ENCODE results near the gene ZBTB4.
"Not testable (repeated sequence)": the region's sequence is repeated elsewhere in the genome, so short reads cannot be mapped to it uniquely, and the experiment has no call there.

ZBTB4 gene

DNA sequence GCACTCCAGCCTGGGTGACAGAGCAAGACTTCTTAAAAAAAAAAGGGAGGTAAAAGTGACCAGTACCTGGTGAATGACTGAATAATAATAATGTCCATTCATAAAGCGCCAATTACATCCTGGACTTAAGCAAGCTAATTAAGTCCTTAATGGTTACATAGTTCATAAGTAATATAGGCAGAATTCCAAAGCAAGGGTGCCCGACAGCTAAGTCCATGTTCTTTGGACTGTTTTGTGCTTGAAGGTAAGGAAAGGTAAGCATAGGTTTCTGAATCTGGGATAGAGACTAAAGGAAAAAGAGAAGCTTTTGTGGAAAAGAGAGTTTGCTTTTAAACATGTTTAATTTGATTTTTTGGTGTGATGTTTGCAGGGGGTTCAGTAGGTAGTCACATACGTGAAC, 14.5 kb upstream of the ZBTB4 start:
- DNase-seq, result no peak

DNA sequence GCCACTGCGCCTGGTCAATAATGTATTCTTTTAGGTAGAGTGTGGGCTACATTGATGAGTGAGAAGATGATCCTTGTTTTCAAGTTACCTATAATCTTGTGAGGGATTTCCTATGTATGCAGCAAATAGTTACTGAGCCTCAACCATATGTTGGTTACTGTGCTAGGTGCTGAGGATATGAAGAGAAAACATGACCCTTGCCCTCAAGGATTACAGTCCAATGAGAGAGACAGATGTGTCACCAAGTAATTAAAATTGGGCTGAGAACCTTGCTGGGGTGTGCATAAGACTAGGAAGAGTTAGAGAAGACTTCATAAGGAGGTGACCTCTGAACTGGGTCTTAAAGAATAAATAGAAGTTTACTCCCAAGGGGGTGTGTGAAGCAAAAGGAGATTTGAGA, 12.2 kb upstream of the ZBTB4 start:
- DNase-seq, result no peak

DNA sequence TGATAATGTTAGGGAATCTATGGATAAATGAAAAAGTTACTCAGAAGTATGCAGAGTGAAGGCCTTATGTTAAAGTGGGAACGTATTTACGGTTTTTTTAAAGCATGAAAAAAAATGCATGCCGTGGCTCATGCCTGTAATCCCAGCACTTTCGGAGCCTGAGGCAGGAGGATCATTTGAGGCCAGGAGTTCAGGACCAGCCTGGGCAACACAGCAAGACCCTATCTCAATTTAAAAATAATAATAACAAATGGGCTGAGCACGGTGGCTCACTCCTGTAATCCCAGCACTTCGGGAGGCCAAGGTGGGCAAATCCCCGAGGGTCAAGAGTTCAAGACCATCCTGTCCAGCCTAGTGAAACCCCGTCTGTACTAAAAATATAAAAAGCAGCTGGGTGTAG, 10.7 kb upstream of the ZBTB4 start:
- no peak for DNase-seq

DNA sequence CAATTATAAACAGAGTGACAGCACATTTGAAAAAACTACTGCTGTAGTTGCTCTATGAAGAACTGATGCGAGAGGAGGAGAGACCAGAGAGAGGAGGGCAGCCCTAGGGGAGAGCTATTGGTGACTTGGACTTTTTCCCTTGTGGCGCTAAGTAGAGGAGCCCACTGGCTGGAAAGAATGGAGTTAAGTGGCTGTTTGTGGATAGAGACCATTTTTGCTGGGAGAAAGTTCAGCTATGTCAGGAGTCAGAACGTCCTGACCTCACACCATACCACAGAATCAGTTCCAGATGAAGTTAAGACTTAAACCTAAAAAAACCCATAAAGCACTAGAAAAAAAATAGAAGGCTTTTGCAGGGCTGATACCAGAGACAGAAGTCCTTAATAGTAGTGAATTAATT, 6.8 kb upstream of the ZBTB4 start:
- DNase-seq, result no peak

DNA sequence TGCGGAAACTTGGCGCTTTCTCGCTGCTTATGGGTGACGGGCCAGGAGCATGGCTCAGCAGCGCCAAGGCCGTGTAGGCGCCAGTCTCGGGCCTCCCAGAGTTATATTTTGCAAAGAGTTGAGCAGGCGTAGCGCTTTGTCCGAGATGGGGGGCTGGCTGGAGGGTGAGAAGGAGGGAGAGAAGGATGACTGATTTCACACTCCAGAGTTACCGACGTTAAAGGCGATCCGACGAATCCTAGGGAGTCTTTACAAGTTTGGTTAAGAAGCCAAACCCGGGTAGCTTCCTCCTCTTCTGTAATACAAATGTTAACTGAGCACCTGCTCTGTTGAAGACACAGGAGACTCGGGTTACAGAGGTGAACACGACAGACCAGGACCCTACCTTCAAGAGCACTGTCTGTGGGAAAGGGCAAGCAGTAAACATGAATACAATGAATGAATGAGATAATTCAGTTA, 5.5 kb upstream of the ZBTB4 start:
- DNase-seq, result no peak

DNA sequence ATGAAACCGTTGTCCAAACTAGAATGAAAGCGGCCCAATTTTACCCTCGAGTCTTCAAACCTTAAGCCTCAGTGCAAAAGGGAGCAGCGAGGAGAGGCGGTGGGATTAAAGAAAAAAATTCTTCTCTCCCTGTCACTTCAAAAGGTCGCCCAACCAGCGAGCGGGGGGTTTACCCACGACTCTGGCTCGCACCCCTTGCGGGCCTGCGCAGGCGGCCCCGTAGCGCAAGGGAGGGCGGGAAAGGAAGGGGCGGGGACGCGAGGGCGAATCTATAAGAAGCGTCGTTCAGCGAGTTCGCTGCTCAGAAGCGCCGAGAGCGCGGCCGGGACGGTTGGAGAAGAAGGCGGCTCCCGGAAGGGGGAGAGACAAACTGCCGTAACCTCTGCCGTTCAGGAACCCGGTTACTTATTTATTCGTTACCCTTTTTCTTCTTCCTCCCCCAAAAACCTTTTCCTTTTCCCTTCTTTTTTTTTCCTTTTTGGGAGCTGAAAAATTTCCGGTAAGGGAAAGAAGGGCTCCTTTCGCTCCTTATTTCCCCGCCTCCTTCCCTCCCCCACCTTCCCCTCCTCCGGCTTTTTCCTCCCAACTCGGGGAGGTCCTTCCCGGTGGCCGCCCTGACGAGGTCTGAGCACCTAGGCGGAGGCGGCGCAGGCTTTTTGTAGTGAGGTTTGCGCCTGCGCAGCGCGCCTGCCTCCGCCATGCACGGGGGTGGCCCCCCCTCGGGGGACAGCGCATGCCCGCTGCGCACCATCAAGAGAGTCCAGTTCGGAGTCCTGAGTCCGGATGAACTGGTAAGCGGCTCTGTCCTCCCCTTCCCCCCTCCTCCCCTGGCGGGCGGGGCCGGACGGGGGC, 4.9 kb upstream of the ZBTB4 start, which contains the start of gene POLR2A:
Gene POLR2A, plus strand, starts transcription at position 300 of the 852 bp plus-strand sequence.
- DNase-seq, result peak; percentile 94

DNA sequence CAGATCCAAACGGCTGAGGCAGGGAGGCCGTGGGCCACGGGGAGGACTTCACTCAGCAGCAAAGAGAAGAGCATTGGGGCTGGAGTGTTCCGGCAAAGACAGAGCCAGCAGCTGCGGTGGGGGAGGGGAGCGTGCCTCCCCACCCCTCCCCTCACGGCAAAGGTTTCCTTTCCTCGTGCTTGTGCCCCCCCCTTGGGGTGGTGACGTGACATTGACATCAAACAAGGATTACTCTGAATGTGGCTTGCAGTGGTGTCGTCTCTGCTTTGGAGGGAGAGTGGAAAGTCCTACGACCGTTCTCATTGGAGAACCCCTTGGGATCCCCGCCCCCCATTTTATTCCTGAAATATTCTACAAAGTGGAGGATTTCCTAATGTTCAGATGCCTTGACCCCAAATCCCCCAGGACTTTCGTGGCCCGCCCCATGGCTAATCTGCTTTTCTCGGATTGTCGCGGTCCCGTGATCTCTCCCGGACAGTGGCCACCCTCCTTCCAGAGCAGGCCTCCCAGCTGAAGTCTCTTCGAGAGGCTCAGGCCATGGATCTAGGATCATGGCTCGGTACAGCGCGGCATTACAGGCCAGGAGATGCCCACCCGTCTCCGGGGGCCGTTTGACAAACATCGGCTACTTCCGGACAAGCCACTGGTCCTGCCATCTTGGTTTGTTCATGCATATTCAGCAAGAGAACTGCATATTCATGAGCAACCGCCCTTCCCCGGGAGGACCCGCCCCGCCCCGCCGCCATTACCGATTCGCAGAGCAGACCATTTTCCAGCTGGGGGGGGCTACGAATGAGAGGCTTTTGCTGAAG, 4.0 kb upstream of the ZBTB4 start:
- peak; percentile 85 for DNase-seq

DNA sequence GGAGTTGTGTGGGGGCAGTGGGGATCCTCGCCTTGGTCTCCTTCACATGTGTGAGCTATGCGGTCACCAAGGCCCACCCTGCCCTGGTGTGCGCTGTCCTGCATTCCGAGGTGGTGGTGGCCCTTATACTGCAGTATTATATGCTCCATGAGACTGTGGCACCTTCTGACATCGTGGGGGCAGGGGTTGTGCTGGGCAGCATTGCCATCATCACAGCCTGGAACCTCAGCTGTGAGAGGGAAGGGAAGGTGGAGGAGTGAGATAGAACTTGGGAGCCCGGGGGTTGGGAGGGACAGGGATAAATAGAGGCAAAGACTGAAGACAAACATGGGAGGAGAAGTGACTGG, 3.3 kb upstream of the ZBTB4 start:
- DNase-seq, result not testable (repeated sequence)

DNA sequence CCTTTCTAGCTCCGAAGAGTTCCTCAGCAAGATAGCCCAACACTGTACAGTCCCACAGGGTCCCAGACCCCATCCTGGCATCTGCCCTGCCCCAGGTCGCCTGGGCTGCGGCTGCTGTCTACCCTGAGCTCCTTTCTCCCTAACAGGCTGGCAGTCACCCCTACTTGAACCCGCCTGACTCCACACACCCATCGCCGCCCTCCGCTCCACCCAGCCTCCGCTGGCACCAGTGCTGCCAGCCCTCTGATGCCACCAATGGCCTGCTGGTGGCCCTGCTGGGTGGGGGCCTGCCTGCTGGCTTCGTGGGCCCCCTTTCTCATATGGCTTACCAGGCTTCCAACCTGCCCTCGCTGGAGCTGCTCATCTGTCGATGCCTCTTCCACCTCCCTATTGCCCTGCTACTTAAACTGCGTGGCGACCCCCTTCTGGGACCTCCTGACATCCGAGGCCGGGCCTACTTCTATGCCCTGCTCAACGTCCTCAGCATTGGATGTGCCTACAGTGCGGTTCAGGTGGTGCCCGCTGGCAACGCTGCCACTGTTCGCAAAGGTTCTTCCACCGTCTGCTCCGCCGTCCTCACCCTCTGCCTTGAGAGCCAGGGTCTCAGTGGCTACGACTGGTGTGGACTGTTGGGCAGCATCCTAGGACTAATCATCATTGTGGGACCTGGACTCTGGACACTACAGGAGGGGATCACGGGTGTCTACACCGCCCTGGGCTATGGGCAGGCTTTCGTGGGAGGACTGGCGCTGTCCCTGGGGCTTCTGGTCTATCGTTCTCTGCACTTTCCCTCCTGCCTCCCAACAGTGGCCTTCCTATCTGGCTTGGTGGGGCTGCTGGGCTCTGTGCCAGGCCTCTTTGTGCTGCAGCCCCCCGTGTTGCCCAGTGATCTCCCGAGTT, 2.7 kb upstream of the ZBTB4 start:
- not testable (repeated sequence) for DNase-seq

DNA sequence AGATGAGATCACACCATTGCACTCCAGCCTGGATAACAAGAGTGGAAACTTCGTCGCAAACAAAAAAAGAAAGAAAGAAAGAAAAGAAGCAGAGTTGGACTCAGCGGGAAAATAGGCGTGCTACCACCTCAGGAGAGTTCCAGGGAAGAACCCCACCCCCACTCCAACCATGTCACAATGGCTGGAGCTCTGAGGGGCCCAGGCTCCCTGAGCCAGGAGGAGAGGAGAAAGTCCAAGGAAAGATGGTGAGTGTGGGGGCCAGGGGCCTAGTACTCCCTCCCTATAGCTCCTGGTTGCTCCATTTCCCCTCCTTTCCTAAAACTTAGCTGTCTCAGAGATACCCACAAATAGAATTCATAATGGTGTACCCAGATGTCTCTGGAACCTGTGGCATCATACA, 1.8 kb upstream of the ZBTB4 start, which contains the start of gene SLC35G6:
Gene SLC35G6, plus strand, starts transcription at position 172 of the 400 bp plus-strand sequence. Its CDS starts 71 bp downstream, at position 243.
- not testable (repeated sequence) for DNase-seq

DNA sequence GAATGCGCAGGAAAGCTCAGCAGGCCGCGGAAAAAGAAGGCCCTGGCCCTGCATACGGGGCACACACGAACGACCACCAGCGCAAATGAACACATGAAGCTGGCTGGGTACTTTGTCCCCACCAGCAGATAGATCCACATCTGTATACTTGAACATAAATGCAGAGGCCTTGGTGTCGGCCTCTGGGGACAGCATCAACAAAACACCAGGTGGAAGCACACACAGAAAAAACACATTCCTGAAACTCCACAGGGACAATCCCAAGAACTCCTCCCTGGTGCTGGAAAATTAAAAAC, 606 bp upstream of the ZBTB4 start:
- DNase-seq, result no peak

DNA sequence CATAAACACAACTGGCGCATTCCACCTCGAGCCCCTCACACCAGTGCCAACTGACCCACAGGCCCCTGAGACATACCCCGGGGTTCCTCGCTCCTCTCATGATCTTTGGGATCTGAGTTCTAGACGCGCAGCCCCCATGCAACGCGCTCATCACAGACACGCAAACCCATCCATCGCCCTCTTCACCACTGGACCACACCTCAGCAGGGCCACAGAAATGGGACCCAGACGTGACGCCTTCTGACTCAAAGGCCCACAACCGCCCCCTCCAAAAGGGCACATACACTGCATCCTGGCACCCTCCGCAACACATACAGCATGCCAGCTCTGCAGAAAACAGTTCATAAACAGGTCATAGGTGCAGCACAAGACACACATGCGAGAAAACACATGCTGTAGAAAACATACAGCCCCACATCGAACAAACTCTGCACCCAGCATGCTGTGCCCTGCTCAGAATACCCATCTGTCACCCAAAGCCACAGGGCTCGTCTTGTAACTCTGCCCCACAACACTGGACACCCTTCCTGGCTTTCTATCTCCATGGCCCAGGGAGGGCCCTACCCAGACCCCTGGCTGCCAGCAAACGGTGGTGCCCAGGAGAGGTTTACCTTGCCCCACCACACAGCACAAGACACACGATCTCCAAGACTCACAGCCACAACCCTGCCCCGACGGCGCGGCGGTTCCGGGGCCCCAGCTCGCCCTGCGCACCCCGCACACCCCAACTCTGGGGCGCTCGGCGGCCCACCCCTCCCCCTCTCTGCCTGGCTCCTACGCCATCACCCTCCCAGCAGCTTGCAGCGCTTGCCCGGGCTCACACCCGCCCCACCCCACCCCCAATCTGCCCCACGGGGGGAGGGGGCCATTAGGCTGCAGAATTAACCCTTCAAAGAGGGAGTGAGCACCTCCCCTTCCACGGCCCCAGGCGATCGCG, 887 bp downstream of the ZBTB4 start:
- DNase-seq, result no peak

DNA sequence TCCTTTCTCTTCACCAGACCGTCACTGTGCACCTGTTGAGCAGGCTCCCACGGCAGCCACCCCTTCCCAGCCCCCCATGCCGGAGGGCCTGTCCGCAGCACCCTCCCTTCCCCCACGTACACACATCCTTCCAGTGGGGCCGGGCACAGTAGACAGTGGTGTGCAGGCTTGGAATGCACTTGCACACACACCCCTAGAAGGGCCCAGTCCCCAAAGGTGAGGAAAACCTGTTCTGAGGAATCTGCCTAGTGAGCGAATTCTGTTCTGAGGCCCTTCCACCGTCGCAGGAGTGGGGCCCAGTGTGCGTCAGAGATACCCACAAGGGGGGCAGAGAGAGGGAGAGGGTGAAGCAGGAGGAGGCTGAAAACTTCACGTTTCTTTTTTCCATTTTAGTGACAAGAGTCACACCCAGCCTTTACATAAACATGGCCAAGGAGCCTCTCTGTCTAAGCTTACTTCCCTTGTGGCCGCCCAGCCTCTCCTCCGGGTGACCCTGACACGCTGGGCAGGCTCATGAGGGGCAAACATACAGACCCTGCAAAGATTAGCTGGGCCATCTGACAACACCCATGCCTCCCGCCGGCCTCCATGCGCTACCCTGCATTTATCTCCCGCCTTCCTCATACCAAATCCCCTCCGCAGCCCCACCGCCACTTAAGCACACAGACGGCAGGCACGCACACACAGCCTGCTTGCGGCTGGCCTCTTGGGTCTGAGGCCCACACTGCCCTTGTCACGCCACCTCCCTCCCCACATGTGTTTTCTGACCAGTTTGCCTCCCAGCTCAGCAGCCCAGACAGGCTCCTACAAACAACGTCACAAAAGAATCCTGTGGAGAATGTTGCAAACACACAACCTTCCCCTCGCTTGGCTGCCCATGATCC, 1.8 kb downstream of the ZBTB4 start:
- DNase-seq, result peak; percentile 53

DNA sequence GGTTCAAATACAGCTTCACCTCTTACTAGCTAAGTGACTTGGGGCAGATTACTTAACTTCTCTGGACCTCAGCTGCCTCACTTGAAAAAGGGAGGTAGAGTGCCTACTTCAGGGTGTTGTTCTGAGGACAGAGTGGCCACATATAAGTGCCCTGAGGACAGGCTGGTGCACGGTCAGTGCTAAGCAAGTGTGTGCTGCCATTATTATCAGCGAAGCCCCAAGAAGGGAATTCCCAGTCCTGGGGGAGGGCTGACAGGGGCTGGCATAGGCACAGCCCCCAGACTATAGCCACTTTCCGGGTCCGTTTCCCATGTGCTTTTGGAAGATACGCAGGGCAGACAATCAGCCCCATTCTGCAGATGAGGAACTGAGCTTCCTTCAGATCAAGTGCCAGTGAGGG, 2.5 kb downstream of the ZBTB4 start:
- DNase-seq, result no peak

DNA sequence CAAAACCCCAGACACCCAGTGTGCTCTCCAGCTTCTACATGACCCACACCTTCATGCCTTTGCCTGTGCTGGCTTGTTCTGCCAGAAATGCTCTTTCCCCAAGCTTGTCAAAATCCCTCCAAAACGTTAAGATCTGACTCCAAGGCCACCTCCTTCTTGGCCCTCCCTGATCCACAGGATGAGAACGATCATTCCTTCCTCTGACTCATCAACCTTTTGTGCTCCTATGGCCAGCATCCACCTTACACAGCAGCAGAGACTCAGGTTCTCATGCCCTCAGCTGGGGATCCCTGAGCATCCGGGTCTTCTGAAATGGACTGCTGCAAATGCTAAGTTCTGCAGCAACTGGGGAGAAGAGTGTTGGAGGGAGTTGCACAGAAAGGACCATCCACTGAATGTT, 2.9 kb downstream of the ZBTB4 start:
- DNase-seq, result no peak

DNA sequence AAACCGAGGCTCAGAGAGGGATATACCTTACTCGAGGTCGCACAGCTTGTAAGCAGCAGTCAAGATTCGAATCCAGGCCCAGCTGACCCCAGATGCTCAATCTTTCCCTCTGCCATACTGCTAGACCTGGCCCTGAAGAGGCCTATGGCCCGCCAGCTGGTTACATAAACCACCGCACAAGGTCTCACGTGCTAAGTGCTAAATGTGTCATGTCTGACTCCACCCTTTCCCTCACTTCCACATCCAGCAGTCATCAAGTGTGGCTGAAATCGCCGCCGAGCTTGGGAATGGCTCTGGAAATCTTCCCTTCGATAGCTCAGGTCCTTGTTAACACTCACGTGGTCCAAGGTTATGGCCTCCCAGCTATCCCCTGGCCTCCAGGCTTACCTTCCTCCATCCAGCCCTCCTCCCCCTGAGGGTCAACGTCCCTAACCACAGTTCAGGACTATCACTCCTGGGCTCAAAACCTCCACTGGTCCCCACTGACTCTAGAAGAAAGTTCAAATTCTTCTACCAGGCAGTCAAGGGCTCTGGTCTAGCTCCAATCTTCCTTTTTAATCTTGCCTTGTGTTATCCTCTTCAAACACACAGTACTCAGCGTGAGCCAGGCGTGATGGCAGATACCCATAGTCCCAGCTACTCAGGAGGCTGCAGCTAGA, 3.5 kb downstream of the ZBTB4 start:
- DNase-seq, result no peak

DNA sequence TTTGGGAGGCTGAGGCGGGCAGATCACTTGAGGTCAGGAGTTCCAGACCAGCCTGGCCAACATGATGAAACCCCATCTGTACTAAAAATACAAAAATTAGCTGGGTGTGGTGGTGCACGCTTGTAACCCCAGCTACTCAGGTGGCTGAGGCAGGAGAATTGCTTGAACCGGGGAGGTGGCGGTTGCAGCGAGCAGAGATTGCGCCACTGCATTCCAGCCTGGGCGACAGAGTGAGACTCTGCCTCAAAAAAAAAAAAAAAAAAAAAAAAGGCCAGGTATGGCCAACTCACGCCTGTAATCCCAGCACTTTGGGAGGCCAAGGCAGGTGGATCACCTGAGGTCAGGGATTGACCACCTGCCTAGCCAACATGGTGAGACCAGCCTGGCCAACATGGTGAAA, 4.7 kb downstream of the ZBTB4 start:
- not testable (repeated sequence) for DNase-seq

DNA sequence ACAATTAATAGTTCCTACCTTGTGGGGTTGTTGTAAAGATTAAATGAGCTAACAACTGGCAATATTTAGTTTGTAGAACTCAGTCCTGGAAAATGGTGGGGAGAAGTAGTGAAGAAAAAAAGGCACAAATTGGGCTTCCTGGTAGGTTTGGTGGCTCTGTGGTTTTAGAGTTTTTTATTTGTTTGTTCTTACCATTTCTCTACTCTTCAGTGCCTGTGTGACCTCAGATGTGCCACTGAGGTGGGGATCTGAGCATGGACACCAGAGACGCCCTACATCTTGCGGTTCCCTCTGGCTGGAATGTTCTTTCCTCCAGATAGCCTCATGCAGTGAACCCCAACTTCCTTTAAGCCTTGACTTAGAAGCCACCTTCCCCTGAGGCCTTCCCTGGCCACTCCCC, 7.7 kb downstream of the ZBTB4 start:
- no peak for DNase-seq

DNA sequence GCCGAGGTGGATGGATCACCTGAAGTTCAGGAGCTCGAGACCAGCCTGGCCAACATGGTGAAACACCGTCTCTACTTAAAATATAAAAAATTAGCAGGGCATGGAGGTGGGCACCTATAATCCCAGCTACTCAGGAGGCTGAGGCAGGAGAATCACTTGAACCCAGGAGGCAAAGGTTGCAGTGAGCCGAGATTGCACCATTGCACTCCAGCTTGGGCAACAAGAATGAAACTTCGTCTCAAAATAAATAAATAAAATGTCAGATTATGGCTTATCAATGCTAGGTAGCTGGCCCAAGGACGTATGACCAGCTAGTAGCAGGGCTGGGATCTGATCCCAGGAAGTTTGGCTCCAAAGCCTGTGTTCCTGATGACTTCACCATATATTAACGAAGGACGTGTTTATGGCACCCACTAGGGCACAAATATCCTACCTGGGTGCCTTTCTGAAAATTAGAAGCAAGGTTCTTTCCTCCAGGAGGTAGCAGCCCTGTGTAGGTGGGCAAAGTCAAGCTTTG, 8.9 kb downstream of the ZBTB4 start:
- DNase-seq, result not testable (repeated sequence)

DNA sequence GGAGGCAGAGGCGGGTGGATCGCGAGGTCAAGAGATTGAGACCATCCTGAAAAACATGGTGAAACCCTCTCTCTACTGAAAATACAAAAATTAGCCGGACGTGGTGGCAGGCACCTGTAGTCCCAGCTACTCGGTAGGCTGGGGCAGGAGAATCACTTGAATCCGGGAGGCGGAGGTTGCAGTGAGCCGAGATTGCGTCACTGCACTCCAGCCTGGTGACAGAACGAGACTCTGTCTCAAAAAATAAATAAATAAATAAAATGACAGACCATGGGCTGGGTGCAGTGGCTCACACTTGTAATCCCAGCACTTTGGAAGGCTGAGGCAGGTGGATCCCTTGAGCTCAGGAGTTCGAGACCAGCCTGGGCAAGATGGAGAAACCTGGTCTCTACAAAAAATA, 9.6 kb downstream of the ZBTB4 start:
- not testable (repeated sequence) for DNase-seq

Measured in amniotic stem cell (primary cell).